GM12872 (cell line): ENCODE data around the gene MCF2L.

ENCODE experiments used
- CTCF ChIP-seq: IDR thresholded peaks from 3 replicates; pipeline ENCODE4 v1.5.1; 2011; ENCODE audit warnings: low read depth, mild to moderate bottlenecking, low read length, moderate library complexity; ENCODE audit not compliant: insufficient read depth

MCF2L gene

GRCh38 chr13:112984954-112985802, 16.2 kb downstream of the MCF2L start:
- no peak for TF ChIP-seq CTCF

- no peak for TF ChIP-seq CTCF
These were observed 16.9 kb downstream of the MCF2L start for GRCh38 chr13:112985803-112986408.

- TF ChIP-seq CTCF: no peak
These were observed 17.5 kb downstream of the MCF2L start for GRCh38 chr13:112986470-112986869.

GRCh38 chr13:112986946-112987681, 18.1 kb downstream of the MCF2L start:
- no peak for TF ChIP-seq CTCF

GRCh38 chr13:112987682-112988024, 18.6 kb downstream of the MCF2L start:
- TF ChIP-seq CTCF: no peak

- no peak for TF ChIP-seq CTCF
These were observed 21.8 kb downstream of the MCF2L start for GRCh38 chr13:112990783-112991182.

- no peak for TF ChIP-seq CTCF
These were observed 22.6 kb downstream of the MCF2L start for GRCh38 chr13:112991609-112992008.
